AG04450 (cell line): ENCODE measurements around the gene STK16. TPM values are rescaled to one million over a fixed set of nuclear protein-coding genes. Genes with fewer than 3 reads are reported as not detected.
"Not testable (repeated sequence)": the region's sequence is repeated elsewhere in the genome, so short reads cannot be mapped to it uniquely, and the experiment has no call there.

Experiments
- CTCF ChIA-PET: fragments of 300-600, 350-600 bp; formaldehyde crosslinking; extraction: SDS; loops from one replicate; lab custom pipeline; 2022; ENCODE audit warnings: antibody characterized with exemption, inconsistent platforms; lab: Charles Lee
- POLR2A ChIA-PET: fragments of 350-600 bp; formaldehyde crosslinking; extraction: SDS; loops from one replicate; lab custom pipeline; 2021; ENCODE audit warnings: antibody characterized with exemption, inconsistent platforms; lab: Yijun Ruan, JAX
- DNase-seq: peaks from one replicate; pipeline ENCODE4 v3.0.0-alpha.2; 2011; ENCODE audit warnings: low read depth, low spot score
- H3K27ac ChIP-seq: one replicate; pipeline ENCODE4 v1.5.1; 2012; ENCODE audit warnings: low read depth, low read length, control low read depth
- H3K27me3 ChIP-seq: one replicate; pipeline ENCODE4 v1.6.0; 2012; ENCODE audit warnings: low read length; ENCODE audit not compliant: control insufficient read depth, insufficient read depth
- H3K4me3 ChIP-seq: 2 replicates; pipeline ENCODE4 v1.5.1; 2011; ENCODE audit warnings: mild to moderate bottlenecking, low read depth, low read length, control low read depth
- H3K9me3 ChIP-seq: 2 replicates; pipeline ENCODE4 v1.5.1; 2012; ENCODE audit warnings: low read length; ENCODE audit not compliant: control insufficient read depth, insufficient read depth
- CTCF ChIP-seq: IDR thresholded peaks from 2 replicates; pipeline ENCODE4 v1.5.1; 2011; ENCODE audit warnings: low read depth, low read length, control low read depth, inconsistent platforms
- polyA plus RNA-seq: library from polyadenylated mRNA; depleted of rRNA; stranded (reverse); fragments of >200 nt; gene quantifications from 2 replicates; pipeline ENCODE4 v1.2.3, GENCODE V29; 2011

STK16 gene
- polyA plus RNA-seq, 1 experiment: 33.9 TPM

GRCh38 chr2:219284501-219285372, 39.5 kb downstream of the STK16 start:
- CTCF ChIA-PET: interaction anchor here (2.8 kb wide), 1 partner anchor 10 kb away, joined by 19 read pairs; no protein-coding TSS in a partner anchor
- Histone ChIP-seq H3K4me3 (no peak overlapping the region), H3K27me3 (no peaks in the 10 kb centered on the region), H3K9me3 (no peaks in the 10 kb centered on the region), H3K27ac (no peak overlapping the region)
- POLR2A ChIA-PET: interaction anchor here (0.6 to 1.1 kb wide), 2 partner anchors 10 to 93 kb away, joined by 3 to 5 read pairs; no protein-coding TSS in a partner anchor
- TF ChIP-seq CTCF: no peak
- DNase-seq: no peak

- H3K9me3 ChIP-seq: no peaks in the 10 kb centered on the region
- POLR2A ChIA-PET: interaction anchor here (1.1 kb wide), 1 partner anchor 10 kb away, joined by 3 read pairs; no protein-coding TSS in a partner anchor
- H3K27ac ChIP-seq: no peak overlapping the region
- no peak for TF ChIP-seq CTCF
- CTCF ChIA-PET: interaction anchor here (2.8 kb wide), 1 partner anchor 10 kb away, joined by 19 read pairs; no protein-coding TSS in a partner anchor
- no peak for DNase-seq
- no peak overlapping the region for H3K4me3 ChIP-seq
- H3K27me3 ChIP-seq: no peaks in the 10 kb centered on the region
Observed at GRCh38 chr2:219285373-219285735, 40.1 kb downstream of the STK16 start.

- no peak overlapping the region for H3K4me3 ChIP-seq
- H3K9me3 ChIP-seq: no peaks in the 10 kb centered on the region
- CTCF ChIA-PET: interaction anchor here (0.8 to 2.8 kb wide), 2 partner anchors 9 to 74 kb away, joined by 10 to 19 read pairs; no protein-coding TSS in a partner anchor
- H3K27ac ChIP-seq: peak overlapping the region; percentile 31
- DNase-seq: peak; percentile 29
- POLR2A ChIA-PET: interaction anchor here (0.6 to 1.5 kb wide), 6 partner anchors 8 to 91 kb away, joined by 3 to 8 read pairs (median 4); partner anchors contain the start of genes GLB1L and STK16
- H3K27me3 ChIP-seq: no peaks in the 10 kb centered on the region
- TF ChIP-seq CTCF: no peak
Observed at GRCh38 chr2:219285894-219286425, 40.7 kb downstream of the STK16 start.

GRCh38 chr2:219286436-219287115, 41.3 kb downstream of the STK16 start:
- Histone ChIP-seq H3K27ac (peak overlapping the region; percentile 31), H3K9me3 (no peaks in the 10 kb centered on the region), H3K27me3 (no peaks in the 10 kb centered on the region), H3K4me3 (no peak overlapping the region)
- no peak for TF ChIP-seq CTCF
- ChIA-PET POLR2A (interaction anchor here (0.6 to 1.5 kb wide), 6 partner anchors 8 to 90 kb away, joined by 3 to 8 read pairs (median 4); partner anchors contain the start of genes GLB1L and STK16), CTCF (interaction anchor here (0.8 to 2.8 kb wide), 2 partner anchors 9 to 75 kb away, joined by 10 to 19 read pairs; no protein-coding TSS in a partner anchor)
- no peak for DNase-seq

GRCh38 chr2:219287116-219287440, 41.8 kb downstream of the STK16 start:
- DNase-seq, H3K27me3 ChIP-seq, H3K4me3 ChIP-seq, H3K9me3 ChIP-seq, H3K27ac ChIP-seq: not testable (repeated sequence)
- CTCF ChIA-PET: interaction anchor here (2.8 kb wide), 1 partner anchor 8 kb away, joined by 19 read pairs; no protein-coding TSS in a partner anchor
- POLR2A ChIA-PET: interaction anchor here (1.4 to 1.5 kb wide), 2 partner anchors 37 to 42 kb away, joined by 4 to 5 read pairs; partner anchors contain the start of genes GLB1L and STK16
